Occipital lobe (tissue), 2 donors: ENCODE data around the gene HNRNPF. TPM values are rescaled to one million over a fixed set of nuclear protein-coding genes. Genes with fewer than 3 reads are reported as not detected.
"Not testable (repeated sequence)": the region's sequence is repeated elsewhere in the genome, so short reads cannot be mapped to it uniquely, and the experiment has no call there.

Source experiments
- DNase-seq: peaks from one replicate; lab custom pipeline; 2025; lab: John Stamatoyannopoulos, UW
- total RNA-seq: library from RNA; depleted of rRNA; stranded (reverse); fragments of >200 nt; gene quantifications from one replicate; pipeline ENCODE4 v1.2.3, GENCODE V29; 2014

The HNRNPF gene
- total RNA-seq = 110 TPM

GRCh38 chr10:43408710-43409384 lies at the start of gene HNRNPF:
HNRNPF (minus strand) TSS chr10:43409186; CDS start chr10:43387884, 21,302 bp downstream.
- peak; percentile 93 for DNase-seq

GRCh38 chr10:43458227-43458626 lies 49.2 kb upstream of the HNRNPF start:
- no peak for DNase-seq

GRCh38 chr10:43456561-43456960 lies 47.6 kb upstream of the HNRNPF start:
- DNase-seq = not testable (repeated sequence)

- not testable (repeated sequence) for DNase-seq
Measured at GRCh38 chr10:43454025-43454424, 45.0 kb upstream of the HNRNPF start.

- DNase-seq = no peak
Measured at GRCh38 chr10:43453266-43453831, 44.4 kb upstream of the HNRNPF start.

GRCh38 chr10:43452356-43452914 lies 43.4 kb upstream of the HNRNPF start:
- no peak for DNase-seq

- DNase-seq = no peak
Measured at GRCh38 chr10:43448742-43449141, 39.8 kb upstream of the HNRNPF start.

GRCh38 chr10:43446219-43447017 lies 37.4 kb upstream of the HNRNPF start:
- DNase-seq = not testable (repeated sequence)

- DNase-seq = no peak
Measured at GRCh38 chr10:43444897-43445466, 36.0 kb upstream of the HNRNPF start.

GRCh38 chr10:43444323-43444722 lies 35.3 kb upstream of the HNRNPF start:
- no peak for DNase-seq

- DNase-seq = no peak
Measured at GRCh38 chr10:43440463-43441134, 31.6 kb upstream of the HNRNPF start.

- no peak for DNase-seq
Measured at GRCh38 chr10:43437141-43437870, 28.3 kb upstream of the HNRNPF start.

GRCh38 chr10:43436291-43437140 lies 27.5 kb upstream of the HNRNPF start, which contains the start of gene ZNF487:
ZNF487 (plus strand) TSS chr10:43437111; CDS start chr10:43475814, 38,703 bp downstream.
- peak; percentile 88 for DNase-seq

- DNase-seq = no peak
Measured at GRCh38 chr10:43430926-43431663, 22.1 kb upstream of the HNRNPF start.

GRCh38 chr10:43427166-43427825 lies 18.3 kb upstream of the HNRNPF start:
- DNase-seq = no peak

GRCh38 chr10:43426476-43426875 lies 17.5 kb upstream of the HNRNPF start:
- not testable (repeated sequence) for DNase-seq

- no peak for DNase-seq
Measured at GRCh38 chr10:43424416-43424815, 15.4 kb upstream of the HNRNPF start.

- not testable (repeated sequence) for DNase-seq
Measured at GRCh38 chr10:43421944-43422343, 13.0 kb upstream of the HNRNPF start.
